Trophoblast cell (in vitro differentiated cells and primary cell): ENCODE data around the gene YARS1.
A peak's percentile ranks its signal among the peaks of the same experiment; 100 is the strongest.

Experiments
- DNase-seq, 2 donors: peaks; one replicate each; pipeline ENCODE4 v3.0.0-alpha.2; 2016
- H2AFZ ChIP-seq: 2 replicates; pipeline ENCODE4 v1.6.1; 2013; ENCODE audit warnings: low read length, moderate library complexity, mild to moderate bottlenecking; ENCODE audit not compliant: insufficient read depth, poor library complexity
- H2AK5ac ChIP-seq: 2 replicates; pipeline ENCODE4 v1.6.1; 2013; ENCODE audit warnings: mild to moderate bottlenecking, low read length
- H2BK120ac ChIP-seq: 2 replicates; pipeline ENCODE4 v1.6.1; 2013; ENCODE audit warnings: low read length, mild to moderate bottlenecking, moderate library complexity; ENCODE audit not compliant: insufficient read depth, poor library complexity
- H2BK12ac ChIP-seq: 2 replicates; pipeline ENCODE4 v1.6.1; 2013; ENCODE audit warnings: mild to moderate bottlenecking, low read length, moderate library complexity
- H2BK5ac ChIP-seq: 2 replicates; pipeline ENCODE4 v1.6.1; 2013; ENCODE audit warnings: low read length, low read depth, moderate library complexity, mild to moderate bottlenecking; ENCODE audit not compliant: poor library complexity
- H3K14ac ChIP-seq: 2 replicates; pipeline ENCODE4 v1.6.1; 2013; ENCODE audit warnings: mild to moderate bottlenecking, low read length
- H3K18ac ChIP-seq: 2 replicates; pipeline ENCODE4 v1.6.1; 2013; ENCODE audit warnings: mild to moderate bottlenecking, low read length
- H3K23ac ChIP-seq: 2 replicates; pipeline ENCODE4 v1.6.1; 2013; ENCODE audit warnings: low read length
- H3K27ac ChIP-seq: 2 replicates; pipeline ENCODE4 v1.5.1; 2013; ENCODE audit warnings: low read depth, mild to moderate bottlenecking, inconsistent platforms, low read length, moderate library complexity
- H3K27me3 ChIP-seq: 2 replicates; pipeline ENCODE4 v1.6.1; 2013; ENCODE audit warnings: inconsistent platforms, mild to moderate bottlenecking, low read length, moderate library complexity; ENCODE audit not compliant: insufficient read depth
- H3K36me3 ChIP-seq, 2 experiments: 1 replicate in 1 of 2; 2 replicates in 1 of 2; pipeline ENCODE4 v1.6.1; 2013; ENCODE audit warnings: low read length in 2 of 2, mild to moderate bottlenecking in 2 of 2, moderate library complexity in 1 of 2; ENCODE audit not compliant: insufficient read depth in 2 of 2, control insufficient read depth in 1 of 2
- H3K4ac ChIP-seq: 2 replicates; pipeline ENCODE4 v1.6.1; 2013; ENCODE audit warnings: low read depth, mild to moderate bottlenecking, low read length, moderate library complexity
- H3K4me1 ChIP-seq, 2 experiments: 1 replicate in 1 of 2; 2 replicates in 1 of 2; pipeline ENCODE4 v1.6.1; 2013; ENCODE audit warnings: low read length in 2 of 2, mild to moderate bottlenecking in 2 of 2, moderate library complexity in 1 of 2; ENCODE audit not compliant: insufficient read depth in 2 of 2, control insufficient read depth in 1 of 2
- H3K4me2 ChIP-seq: 2 replicates; pipeline ENCODE4 v1.6.1; 2013; ENCODE audit warnings: inconsistent platforms, mild to moderate bottlenecking, low read length, moderate library complexity
- H3K4me3 ChIP-seq: 2 replicates; pipeline ENCODE4 v1.5.1; 2013; ENCODE audit warnings: mild to moderate bottlenecking, low read depth, low read length, inconsistent platforms
- H3K79me1 ChIP-seq: one replicate; pipeline ENCODE4 v1.6.1; 2013; ENCODE audit warnings: low read length
- H3K79me2 ChIP-seq: 2 replicates; pipeline ENCODE4 v1.6.1; 2013; ENCODE audit warnings: low read length, mild to moderate bottlenecking; ENCODE audit not compliant: control insufficient read depth, insufficient read depth, poor library complexity
- H3K9ac ChIP-seq: 2 replicates; pipeline ENCODE4 v1.6.1; 2013; ENCODE audit warnings: mild to moderate bottlenecking, low read length
- H3K9me3 ChIP-seq: 2 replicates; pipeline ENCODE4 v1.6.1; 2013; ENCODE audit warnings: low read depth, mild to moderate bottlenecking, control low read depth, inconsistent platforms, low read length; ENCODE audit not compliant: insufficient read depth
- H4K12ac ChIP-seq: 2 replicates; pipeline ENCODE4 v1.6.1; 2013; ENCODE audit warnings: low read depth, mild to moderate bottlenecking, low read length, moderate library complexity
- H4K8ac ChIP-seq: 2 replicates; pipeline ENCODE4 v1.6.1; 2013; ENCODE audit warnings: low read depth, mild to moderate bottlenecking, low read length, moderate library complexity
- H4K91ac ChIP-seq: one replicate; pipeline ENCODE4 v1.6.1; 2013; ENCODE audit warnings: low read depth, mild to moderate bottlenecking, low read length, moderate library complexity
- WGBS: extraction: QIAGEN DNeasy Blood & Tissue Kit; methylation state at CpG from one replicate; pipeline ENCODE4 v1.1.7; 2013; ENCODE audit warnings: missing lambda C conversion rate; ENCODE audit not compliant: insufficient read length, insufficient coverage; ENCODE audit errors: extremely low coverage; 5-methylcytosine and 5-hydroxymethylcytosine counted together

YARS1 gene

DNA sequence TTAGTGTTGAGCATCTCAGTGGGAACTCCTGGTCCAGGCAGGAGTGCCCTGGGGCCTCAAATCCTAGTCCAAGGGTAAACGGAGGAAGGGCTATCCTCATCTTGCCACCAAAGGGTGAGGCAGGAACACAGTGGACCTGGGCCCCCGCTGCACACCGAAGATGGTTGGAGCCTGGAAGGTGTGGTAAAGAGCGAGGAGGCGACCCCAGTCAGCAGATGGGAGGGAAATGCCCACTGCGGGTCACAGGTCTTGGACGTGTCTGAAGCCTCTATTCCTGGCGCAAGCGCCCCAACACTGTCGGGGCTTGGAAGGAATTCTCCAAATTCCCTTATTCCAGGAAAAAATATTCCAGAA, 76.1 kb downstream of the YARS1 start:
- Histone ChIP-seq H2BK120ac (no peak overlapping the region), H3K27ac (no peak overlapping the region), H2AK5ac (no peak overlapping the region), H2BK12ac (no peak overlapping the region), H3K4me2 (peak overlapping the region; percentile 73), H3K36me3 (no peaks in the 10 kb centered on the region), H3K79me1 (peaks cover 6% of the 10 kb centered on the region), H3K4me1 (peaks cover 24 to 26% of the 10 kb centered on the region in 2 experiments), H3K4ac (peak overlapping the region; percentile 3), H2AFZ (peak overlapping the region; percentile 78), H3K4me3 (no peak overlapping the region), H3K18ac (no peak overlapping the region), H2BK5ac (no peak overlapping the region), H3K9ac (no peak overlapping the region), H4K8ac (peak overlapping the region; percentile 40), H3K14ac (peak overlapping the region; percentile 51), H4K12ac (no peak overlapping the region), H4K91ac (peak overlapping the region; percentile 87), H3K27me3 (no peaks in the 10 kb centered on the region), H3K23ac (no peak overlapping the region), H3K9me3 (no peaks in the 10 kb centered on the region), H3K79me2 (peaks cover 6% of the 10 kb centered on the region)
- WGBS = no CpG with 5 or more reads among the region's 10 CpGs
- no peak for DNase-seq

GRCh38 chr1:32736812-32737791, 80.1 kb downstream of the YARS1 start:
- WGBS = no CpG with 5 or more reads among the region's 7 CpGs
- peak overlapping the region; percentile 3 for H2AFZ ChIP-seq
- peaks cover 3% of the 10 kb centered on the region for H3K79me1 ChIP-seq
- H3K79me2 ChIP-seq = peaks cover 5% of the 10 kb centered on the region
- H3K4me3 ChIP-seq = no peak overlapping the region
- H2AK5ac ChIP-seq = no peak overlapping the region
- peak; percentile 37 to 67 for DNase-seq
- H4K8ac ChIP-seq = peak overlapping the region; percentile 48
- no peak overlapping the region for H2BK120ac ChIP-seq
- H4K91ac ChIP-seq = peak overlapping the region; percentile 9
- H3K27me3 ChIP-seq = no peaks in the 10 kb centered on the region
- peaks cover 11 to 12% of the 10 kb centered on the region in 2 experiments for H3K4me1 ChIP-seq
- H3K4me2 ChIP-seq = no peak overlapping the region
- no peak overlapping the region for H3K23ac ChIP-seq
- H4K12ac ChIP-seq = peak overlapping the region; percentile 10
- no peak overlapping the region for H2BK12ac ChIP-seq
- no peak overlapping the region for H3K9ac ChIP-seq
- no peak overlapping the region for H3K4ac ChIP-seq
- no peak overlapping the region for H2BK5ac ChIP-seq
- no peaks in the 10 kb centered on the region for H3K36me3 ChIP-seq
- no peak overlapping the region for H3K27ac ChIP-seq
- no peaks in the 10 kb centered on the region for H3K9me3 ChIP-seq
- H3K18ac ChIP-seq = peak overlapping the region; percentile 1
- no peak overlapping the region for H3K14ac ChIP-seq

DNA sequence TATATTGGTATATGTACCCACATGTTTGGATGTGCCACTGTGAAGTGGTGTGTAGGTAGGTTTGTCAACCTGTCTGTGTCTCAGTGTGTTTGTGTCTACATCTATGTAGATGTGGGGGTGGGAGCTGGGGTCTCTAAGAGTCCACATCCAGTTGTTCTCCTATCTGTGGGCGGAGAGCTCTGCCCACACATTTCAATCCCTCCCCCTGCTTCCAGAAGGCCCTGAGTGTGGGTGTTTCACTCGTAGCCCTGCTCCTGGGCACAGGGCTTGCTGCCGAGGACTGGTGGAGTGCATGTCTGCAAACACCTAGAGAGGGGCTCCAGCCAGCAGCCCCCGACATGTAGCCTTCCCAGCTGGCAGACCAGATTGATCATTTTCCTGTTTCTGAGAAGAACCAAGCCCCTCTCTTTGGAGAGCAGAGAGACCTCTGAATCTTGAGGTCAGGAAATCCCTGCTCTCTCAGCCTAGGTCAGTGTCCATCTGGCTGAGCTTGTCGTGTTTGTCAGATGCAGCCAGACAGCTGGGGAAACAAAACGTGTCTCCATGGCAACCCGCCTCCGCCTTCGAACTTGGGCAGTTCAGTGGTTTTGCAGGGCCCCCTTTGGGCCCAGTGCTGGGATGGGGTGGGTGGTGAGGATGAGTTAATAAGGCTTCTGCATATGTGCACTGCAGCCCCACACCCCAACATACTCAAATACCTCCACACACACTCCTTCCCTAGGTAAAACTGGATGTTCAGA, 83.4 kb downstream of the YARS1 start:
- no peak overlapping the region for H4K8ac ChIP-seq
- no peaks in the 10 kb centered on the region for H3K27me3 ChIP-seq
- WGBS = no CpG with 5 or more reads among the region's 9 CpGs
- H2AFZ ChIP-seq = no peak overlapping the region
- H2AK5ac ChIP-seq = no peak overlapping the region
- no peak overlapping the region for H4K12ac ChIP-seq
- no peak overlapping the region for H2BK12ac ChIP-seq
- no peak overlapping the region for H3K4me2 ChIP-seq
- H3K4ac ChIP-seq = no peak overlapping the region
- H3K9me3 ChIP-seq = no peaks in the 10 kb centered on the region
- H3K4me1 ChIP-seq = peaks cover 6 to 7% of the 10 kb centered on the region in 2 experiments
- no peak overlapping the region for H3K9ac ChIP-seq
- no peaks in the 10 kb centered on the region for H3K79me2 ChIP-seq
- no peak overlapping the region for H3K23ac ChIP-seq
- H4K91ac ChIP-seq = no peak overlapping the region
- no peaks in the 10 kb centered on the region for H3K79me1 ChIP-seq
- DNase-seq = no peak
- no peak overlapping the region for H2BK5ac ChIP-seq
- H3K18ac ChIP-seq = no peak overlapping the region
- no peak overlapping the region for H3K14ac ChIP-seq
- no peak overlapping the region for H3K4me3 ChIP-seq
- H2BK120ac ChIP-seq = no peak overlapping the region
- no peaks in the 10 kb centered on the region for H3K36me3 ChIP-seq
- no peak overlapping the region for H3K27ac ChIP-seq

- Histone ChIP-seq H2BK12ac (no peak overlapping the region), H2BK120ac (no peak overlapping the region), H2AK5ac (no peak overlapping the region), H3K23ac (no peak overlapping the region), H2AFZ (no peak overlapping the region), H3K9ac (no peak overlapping the region), H3K4ac (no peak overlapping the region), H4K8ac (no peak overlapping the region), H4K12ac (no peak overlapping the region), H3K27ac (no peak overlapping the region), H3K4me1 (peaks cover 12% of the 10 kb centered on the region in 2 experiments), H4K91ac (no peak overlapping the region), H3K4me3 (no peak overlapping the region), H3K9me3 (no peaks in the 10 kb centered on the region), H3K79me2 (no peaks in the 10 kb centered on the region), H3K27me3 (no peaks in the 10 kb centered on the region), H3K4me2 (no peak overlapping the region), H3K18ac (no peak overlapping the region), H2BK5ac (no peak overlapping the region), H3K79me1 (peaks cover 11% of the 10 kb centered on the region), H3K14ac (no peak overlapping the region), H3K36me3 (no peaks in the 10 kb centered on the region)
- no peak for DNase-seq
- no CpG with 5 or more reads among the region's 14 CpGs for WGBS
Observed at GRCh38 chr1:32729254-32730046, 87.7 kb downstream of the YARS1 start.
